Peyer's patch (tissue), 4 donors: ENCODE results near the gene SVOPL.

Experiments used
- CTCF ChIP-seq, 6 experiments: fragments of 450-650 bp in 4 of 6; fragments of 200-600 bp in 2 of 6; sonication (generic) in 1 of 6; IDR thresholded peaks; one replicate each; pipeline ENCODE4 v1.5.1; 2017 to 2019; ENCODE audit warnings: antibody characterized with exemption in 6 of 6, mild to moderate bottlenecking in 3 of 6, moderate library complexity in 1 of 6
- POLR2A ChIP-seq, 2 donors: fragments of 450-650 bp; IDR thresholded peaks; one replicate each; pipeline ENCODE4 v1.5.1; 2017; ENCODE audit warnings: antibody characterized with exemption in 2 of 2, mild to moderate bottlenecking in 2 of 2, moderate library complexity in 2 of 2

GRCh38 chr7:138665669-138666140 lies 35.5 kb downstream of the SVOPL start:
- no peak for TF ChIP-seq CTCF (IDR thresholded peaks at IDR 0.05)
- no peak for TF ChIP-seq POLR2A (IDR thresholded peaks at IDR 0.05)
